HG03066 (cell line): ENCODE data around the gene NME7.
"Not testable (repeated sequence)": the region's sequence is repeated elsewhere in the genome, so short reads cannot be mapped to it uniquely, and the experiment has no call there.

Experiments
- ATAC-seq: cut with Tn5 transposase; IDR thresholded peaks from one replicate; pipeline ENCODE4 v1.9.1; 2021; ENCODE audit warnings: low read depth; ENCODE audit not compliant: unreplicated experiment

NME7 gene

GRCh38 chr1:169308313-169309039, 59.1 kb downstream of the NME7 start:
- no peak for ATAC-seq

DNA sequence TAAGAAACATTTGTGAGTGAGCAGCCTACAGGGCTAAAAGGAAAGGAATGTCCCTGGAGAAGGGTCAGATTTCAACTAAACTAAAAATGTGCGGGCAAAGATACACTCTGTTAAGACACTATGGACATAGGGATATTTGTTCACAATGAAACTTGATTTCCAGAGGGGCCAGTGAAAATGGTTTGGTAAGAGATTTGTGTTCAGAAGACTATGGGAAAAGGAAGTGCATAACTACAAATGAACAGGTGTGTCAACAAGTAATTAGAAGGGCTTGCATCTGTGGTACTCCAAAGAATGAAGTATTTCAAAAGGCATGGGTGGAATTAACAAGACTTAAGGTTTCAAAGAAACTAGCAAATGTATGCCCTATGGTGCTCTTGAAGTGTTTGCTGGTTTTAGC, 60.4 kb downstream of the NME7 start:
- no peak for ATAC-seq

DNA sequence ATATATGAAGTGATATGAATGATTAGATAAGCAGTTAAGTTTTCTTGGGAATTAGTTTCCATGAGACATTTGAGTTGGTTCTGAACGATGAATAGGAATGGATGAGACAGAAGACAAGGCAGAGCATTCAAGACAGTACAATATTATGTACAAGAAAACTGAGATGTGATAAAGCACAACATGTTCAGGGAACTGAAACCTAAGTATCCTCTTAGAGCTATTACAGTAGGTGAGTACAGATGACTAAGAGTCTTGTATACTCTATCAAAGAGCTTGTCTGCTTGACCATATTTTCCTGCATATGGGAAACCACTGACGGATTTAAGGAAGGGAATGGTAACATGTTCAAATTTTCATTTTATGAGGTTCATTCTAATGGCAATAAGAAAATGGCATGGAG, 61.6 kb downstream of the NME7 start:
- ATAC-seq = no peak

DNA sequence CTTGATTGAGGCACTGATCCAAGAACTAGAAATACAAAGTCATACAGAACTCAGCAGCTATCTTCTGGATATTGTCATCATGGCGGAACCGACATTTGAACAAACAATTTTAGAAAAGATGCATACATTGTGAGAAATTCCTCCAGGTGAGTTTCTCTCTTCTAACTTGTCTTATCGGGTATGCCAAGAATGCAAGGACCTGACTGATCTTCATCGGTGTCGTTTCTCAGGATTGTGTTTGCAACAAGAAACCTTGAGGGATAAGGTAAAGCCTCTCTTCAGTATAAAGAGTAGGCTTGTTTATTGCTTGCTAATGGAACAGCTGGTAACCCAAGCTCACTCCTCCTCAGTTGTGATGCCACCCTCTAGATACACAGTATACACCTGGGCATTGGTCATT, 62.2 kb downstream of the NME7 start:
- no peak for ATAC-seq

GRCh38 chr1:169300854-169301253, 66.7 kb downstream of the NME7 start:
- ATAC-seq = no peak

DNA sequence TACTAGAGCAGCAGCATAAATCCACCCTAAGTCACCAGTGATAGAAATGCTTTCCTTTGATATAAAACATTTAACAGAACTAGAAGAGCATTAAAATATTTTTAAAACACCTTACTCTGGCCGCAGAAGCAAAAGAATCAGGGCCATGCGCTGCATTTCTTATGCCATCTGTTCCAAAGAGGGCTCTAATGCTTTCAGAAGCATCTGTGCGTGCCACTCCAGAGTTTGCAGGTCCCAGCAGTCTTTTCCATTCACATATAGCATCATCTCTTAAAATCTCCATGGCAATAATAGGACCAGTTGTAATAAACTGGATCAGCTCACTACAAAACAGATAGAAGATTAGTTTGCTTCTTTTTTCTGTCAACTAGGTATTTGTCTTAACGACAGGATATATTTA, 69.2 kb downstream of the NME7 start:
- ATAC-seq = no peak

GRCh38 chr1:169295846-169296245, 71.8 kb downstream of the NME7 start:
- no peak for ATAC-seq

DNA sequence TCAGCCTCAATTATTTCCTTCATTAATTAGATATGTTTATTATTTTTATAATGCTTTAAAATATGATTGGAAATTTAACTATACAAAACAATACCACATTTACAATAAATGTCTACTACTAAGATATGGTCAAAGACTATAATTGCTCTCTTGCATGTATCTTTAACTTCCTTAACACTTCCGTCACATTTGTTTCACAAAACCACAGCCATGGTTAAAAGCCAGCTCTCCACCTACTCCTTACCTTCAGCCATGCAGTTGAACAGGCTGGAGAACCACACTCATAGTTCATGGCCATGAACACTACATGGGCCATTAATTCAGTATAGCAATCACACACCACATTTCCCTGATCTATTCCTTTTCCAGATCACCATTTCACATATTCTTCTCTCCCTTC, 72.2 kb downstream of the NME7 start:
- ATAC-seq = no peak

- no peak for ATAC-seq
These were observed 78.6 kb downstream of the NME7 start for GRCh38 chr1:169289016-169289415.

GRCh38 chr1:169288011-169288414, 79.6 kb downstream of the NME7 start:
- ATAC-seq = no peak

- ATAC-seq = no peak
These were observed 80.3 kb downstream of the NME7 start for GRCh38 chr1:169287280-169287679.

GRCh38 chr1:169281562-169281961, 86.0 kb downstream of the NME7 start:
- not testable (repeated sequence) for ATAC-seq

- ATAC-seq = peak; percentile 87
These were observed 96.5 kb downstream of the NME7 start for GRCh38 chr1:169271098-169271497.

- no peak for ATAC-seq
These were observed 101.5 kb downstream of the NME7 start for GRCh38 chr1:169266133-169266532.

DNA sequence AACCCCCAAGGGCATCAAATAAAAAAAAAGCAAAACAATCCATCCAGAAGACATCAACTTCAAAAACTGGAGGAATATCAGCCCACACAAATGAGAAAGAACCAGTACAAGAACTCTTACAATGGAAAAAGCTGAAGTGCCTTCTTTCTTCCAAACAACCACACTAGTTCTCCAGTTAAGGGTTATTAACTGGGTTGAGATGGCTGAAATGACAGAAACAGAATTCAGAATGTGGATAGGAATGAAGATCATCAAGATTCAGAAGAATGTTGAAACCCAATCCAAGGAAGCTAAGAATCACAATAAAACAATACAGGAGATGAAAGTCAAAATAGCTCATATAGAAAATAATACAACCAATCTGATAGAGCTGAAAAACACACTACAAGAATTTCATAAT, 104.5 kb downstream of the NME7 start:
- ATAC-seq = no peak

DNA sequence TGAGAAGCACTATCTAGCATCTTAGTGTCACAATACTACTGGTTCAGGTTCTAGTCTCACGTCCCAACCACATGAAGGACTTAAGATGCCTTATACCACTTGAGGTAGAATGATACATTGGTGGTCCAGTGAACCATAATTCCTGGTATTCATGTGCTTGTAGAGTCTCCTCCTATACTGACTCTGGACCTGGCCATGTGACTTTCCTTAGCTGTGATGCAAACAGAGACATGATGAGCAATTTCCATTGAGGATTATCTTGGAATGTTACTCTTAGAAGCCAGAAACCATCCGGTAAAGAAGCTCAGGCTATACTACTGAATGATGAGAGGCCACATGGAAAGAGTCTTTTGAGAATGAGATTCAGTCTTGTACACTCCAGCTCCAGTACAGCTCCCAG, 105.7 kb downstream of the NME7 start:
- ATAC-seq = no peak

DNA sequence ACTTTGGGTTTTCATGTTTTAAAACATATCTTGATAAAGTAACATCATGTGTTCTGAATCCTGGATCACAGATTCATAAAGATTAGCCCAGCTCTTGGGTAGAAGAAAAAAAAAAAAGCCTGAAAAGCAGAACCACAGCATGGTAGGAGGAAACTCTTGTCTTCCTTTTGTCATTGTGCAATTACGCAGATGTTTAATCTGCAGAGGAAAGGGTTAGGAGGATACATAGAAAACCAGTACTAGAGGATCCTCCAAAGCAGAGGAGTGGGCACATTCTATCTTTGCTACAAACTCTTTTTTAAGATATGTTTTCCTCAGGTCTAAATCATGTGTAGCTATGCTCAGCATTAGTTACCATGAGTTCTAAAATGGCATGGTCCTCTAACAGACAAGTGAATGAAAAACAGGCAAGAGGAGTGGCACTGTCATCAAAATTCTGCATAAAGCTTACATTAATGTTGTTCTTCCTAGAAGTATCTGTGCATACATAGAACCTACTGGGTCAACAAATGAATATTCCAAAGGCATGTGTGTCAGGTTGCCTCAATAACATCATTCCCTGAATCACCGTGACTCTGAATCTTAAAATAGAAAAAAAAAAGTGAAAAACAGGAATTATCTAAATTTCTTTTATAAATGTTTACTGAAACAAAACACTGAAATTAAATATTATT, 107.0 kb downstream of the NME7 start:
- no peak for ATAC-seq

DNA sequence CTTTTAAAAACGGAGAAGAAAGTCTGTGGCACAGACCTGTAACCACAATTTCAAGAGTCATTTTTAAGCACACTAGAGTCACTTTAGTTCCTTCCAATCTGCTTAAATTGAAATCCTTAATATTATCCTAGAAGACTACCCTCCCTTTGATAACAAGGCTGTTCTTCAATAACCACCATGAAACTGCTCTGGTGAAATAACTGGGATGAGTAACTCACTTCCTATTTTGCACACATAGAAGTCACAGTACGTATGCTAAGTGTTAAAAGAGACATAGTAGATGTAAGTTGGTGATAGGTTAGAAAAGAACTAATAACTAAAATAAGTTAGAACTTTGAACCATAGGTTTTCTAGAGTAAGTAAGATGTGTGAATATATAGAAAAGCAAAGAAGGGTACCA, 107.8 kb downstream of the NME7 start:
- no peak for ATAC-seq

- no peak for ATAC-seq
These were observed 116.8 kb downstream of the NME7 start for GRCh38 chr1:169250795-169251194.

DNA sequence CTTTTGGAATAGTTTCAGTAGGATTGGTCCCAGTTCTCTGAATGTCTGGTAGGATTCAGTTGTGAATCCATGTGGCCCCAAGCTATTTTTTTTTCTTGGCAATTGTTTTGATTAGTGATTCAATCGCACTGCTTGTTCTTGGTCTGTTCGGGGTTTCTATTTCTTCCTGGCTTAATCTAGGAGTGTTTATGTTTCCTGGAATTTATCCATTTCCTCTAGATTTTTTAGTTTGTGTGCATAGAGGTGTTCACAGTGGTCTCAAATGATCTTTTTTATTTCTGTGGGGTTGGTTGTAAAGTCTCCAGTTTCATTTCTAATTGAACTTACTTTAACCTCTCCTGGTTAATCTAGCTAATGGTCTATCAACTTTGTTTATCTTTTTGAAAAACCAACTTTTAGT, 117.6 kb downstream of the NME7 start:
- no peak for ATAC-seq

GRCh38 chr1:169249611-169250010, 118.0 kb downstream of the NME7 start:
- no peak for ATAC-seq

DNA sequence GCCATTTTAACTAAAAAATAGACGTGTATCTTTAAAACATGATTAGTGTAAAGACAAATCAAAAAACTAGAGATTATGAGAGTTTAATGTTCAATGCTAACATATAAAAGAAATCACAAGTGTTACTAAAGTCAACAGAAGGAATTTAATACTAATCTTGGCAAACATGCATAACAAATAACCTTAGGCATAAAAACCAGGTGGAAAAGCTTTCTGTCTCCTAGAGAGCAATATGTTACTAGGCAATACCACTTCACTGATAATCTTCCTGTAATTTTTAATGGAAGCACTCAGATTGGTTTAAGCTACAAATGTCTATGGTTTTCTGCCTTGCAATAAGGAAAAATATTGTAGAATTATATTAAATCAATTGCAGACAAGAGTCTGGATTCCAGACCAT, 121.9 kb downstream of the NME7 start:
- ATAC-seq = no peak
